ENCODE data around the gene POLA2. TPM values are rescaled to one million over a fixed set of nuclear protein-coding genes. Genes with fewer than 3 reads are reported as not detected.

POLA2 gene
- total and polyA plus RNA-seq, 9 of the 15 experiments (the other 6 are each of a cell fraction or from before 2014, with no cell fraction given): 2.7 to 134 (median 44.4) TPM

DNA sequence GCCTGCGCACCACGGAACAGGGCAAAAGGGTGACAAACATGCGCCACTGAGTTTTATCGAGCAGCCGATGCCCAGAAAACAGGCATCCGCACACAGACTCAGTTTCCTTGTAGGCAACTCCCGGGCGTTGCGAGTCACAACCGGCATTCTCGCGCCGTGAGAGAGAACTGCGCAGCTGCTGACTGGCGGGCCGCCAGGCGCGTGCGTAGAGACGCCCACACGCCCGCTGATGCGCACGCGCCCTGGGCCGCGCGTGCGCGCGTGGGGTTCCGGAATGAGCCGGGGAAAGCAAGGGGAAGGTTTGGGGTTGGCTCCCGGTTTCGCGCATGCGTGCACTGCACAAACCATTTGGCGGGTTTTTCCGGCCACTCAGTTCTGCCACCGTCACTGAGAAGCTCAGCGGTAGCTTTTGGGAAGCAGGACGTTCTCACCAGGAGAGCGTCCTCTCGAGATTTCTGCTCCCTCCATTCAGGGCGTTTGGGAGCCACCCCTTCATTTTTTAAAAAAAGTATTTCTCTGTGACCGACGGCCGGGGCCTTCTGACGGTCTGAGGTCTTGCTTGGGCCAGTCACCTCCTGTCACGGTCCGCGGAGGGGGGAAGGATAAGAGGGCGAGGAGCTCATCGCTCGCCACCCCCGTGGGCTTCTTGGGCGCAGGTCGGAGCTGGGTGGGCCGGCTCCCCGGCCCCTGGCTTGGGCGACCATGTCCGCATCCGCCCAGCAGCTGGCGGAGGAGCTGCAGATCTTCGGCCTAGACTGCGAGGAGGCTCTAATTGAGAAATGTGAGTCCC, at the start of gene POLA2 (continued):
- peak; percentile 72; the same call in 1 of the 2 replicates for TF ChIP-seq MBD2 (IDR thresholded peaks at IDR 0.05; ENCODE audit: borderline replicate concordance, low read depth)
- TF ChIP-seq POLR2G (IDR thresholded peaks at IDR 0.05; ENCODE audit: low read depth, low read length): peak; percentile 93
- peak; percentile 89 for TF ChIP-seq HNRNPLL (IDR thresholded peaks at IDR 0.05; ENCODE audit: low read depth, low read length, poor library complexity, severe bottlenecking)
- TF ChIP-seq POLR2A (conservative IDR thresholded peaks at IDR 0.05): peak; percentile 96
- no peak for TF ChIP-seq ZNF707 (CRISPR knock-in tag; conservative IDR thresholded peaks at IDR 0.05)
- no peak for TF ChIP-seq CC2D1A (IDR thresholded peaks at IDR 0.05)
- TF ChIP-seq PML (IDR thresholded peaks at IDR 0.05; ENCODE audit: low read length): peak; percentile 87
- no peak for TF ChIP-seq MCM5 (IDR thresholded peaks at IDR 0.05; ENCODE audit: low read depth)
- TF ChIP-seq NELFE (IDR thresholded peaks at IDR 0.05; ENCODE audit: insufficient read depth, insufficient read length): no peak
- no peak for TF ChIP-seq NCOA4 (IDR thresholded peaks at IDR 0.05; ENCODE audit: partially characterized antibody)
- TF ChIP-seq ELF1 (tag; IDR thresholded peaks at IDR 0.05): peak; percentile 47; the same call in 1 of the 2 replicates
- peak; percentile 99 for TF ChIP-seq MEIS2 (IDR thresholded peaks at IDR 0.05; ENCODE audit: partially characterized antibody)
- TF ChIP-seq KDM4B (IDR thresholded peaks at IDR 0.05; ENCODE audit: borderline replicate concordance in 2 of 2, low read depth in 1 of 2): peak in 1 of 2 experiments; percentile 46; a peak in 1 of 4 replicates
- no peak for TF ChIP-seq WHSC1 (IDR thresholded peaks at IDR 0.05; ENCODE audit: low read length)
- TF ChIP-seq TAL1 (IDR thresholded peaks at IDR 0.05): no peak
- peak; percentile 87 for TF ChIP-seq CHD2 (IDR thresholded peaks at IDR 0.05; ENCODE audit: low read depth, low read length)
- TF ChIP-seq, protein P1, sequence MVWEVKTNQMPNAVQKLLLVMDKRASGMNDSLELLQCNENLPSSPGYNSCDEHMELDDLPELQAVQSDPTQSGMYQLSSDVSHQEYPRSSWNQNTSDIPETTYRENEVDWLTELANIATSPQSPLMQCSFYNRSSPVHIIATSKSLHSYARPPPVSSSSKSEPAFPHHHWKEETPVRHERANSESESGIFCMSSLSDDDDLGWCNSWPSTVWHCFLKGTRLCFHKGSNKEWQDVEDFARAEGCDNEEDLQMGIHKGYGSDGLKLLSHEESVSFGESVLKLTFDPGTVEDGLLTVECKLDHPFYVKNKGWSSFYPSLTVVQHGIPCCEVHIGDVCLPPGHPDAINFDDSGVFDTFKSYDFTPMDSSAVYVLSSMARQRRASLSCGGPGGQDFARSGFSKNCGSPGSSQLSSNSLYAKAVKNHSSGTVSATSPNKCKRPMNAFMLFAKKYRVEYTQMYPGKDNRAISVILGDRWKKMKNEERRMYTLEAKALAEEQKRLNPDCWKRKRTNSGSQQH (CRISPR knock-in tag; IDR thresholded peaks at IDR 0.05): 0 out of 2 replicates have a peak, but pooled peaks have one; percentile 39
- no peak for TF ChIP-seq HMG20B (CRISPR knock-in tag; IDR thresholded peaks at IDR 0.05)
- no peak for TF ChIP-seq SMARCA5 (IDR thresholded peaks at IDR 0.05)
- no peak for TF ChIP-seq CHCHD3 (CRISPR knock-in tag; IDR thresholded peaks at IDR 0.05)
- no peak for TF ChIP-seq KLF13 (tag; IDR thresholded peaks at IDR 0.05; ENCODE audit: borderline replicate concordance, low read depth)
- TF ChIP-seq CBFA2T2 (conservative IDR thresholded peaks at IDR 0.05): no peak
- TF ChIP-seq RBM22 (IDR thresholded peaks at IDR 0.05; ENCODE audit: low read depth, low read length, poor library complexity, severe bottlenecking): no peak
- TF ChIP-seq, protein P2, sequence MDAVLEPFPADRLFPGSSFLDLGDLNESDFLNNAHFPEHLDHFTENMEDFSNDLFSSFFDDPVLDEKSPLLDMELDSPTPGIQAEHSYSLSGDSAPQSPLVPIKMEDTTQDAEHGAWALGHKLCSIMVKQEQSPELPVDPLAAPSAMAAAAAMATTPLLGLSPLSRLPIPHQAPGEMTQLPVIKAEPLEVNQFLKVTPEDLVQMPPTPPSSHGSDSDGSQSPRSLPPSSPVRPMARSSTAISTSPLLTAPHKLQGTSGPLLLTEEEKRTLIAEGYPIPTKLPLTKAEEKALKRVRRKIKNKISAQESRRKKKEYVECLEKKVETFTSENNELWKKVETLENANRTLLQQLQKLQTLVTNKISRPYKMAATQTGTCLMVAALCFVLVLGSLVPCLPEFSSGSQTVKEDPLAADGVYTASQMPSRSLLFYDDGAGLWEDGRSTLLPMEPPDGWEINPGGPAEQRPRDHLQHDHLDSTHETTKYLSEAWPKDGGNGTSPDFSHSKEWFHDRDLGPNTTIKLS (IDR thresholded peaks at IDR 0.05; ENCODE audit: borderline replicate concordance, low read depth): peak; percentile 36; the same call in 1 of the 2 replicates
- TF ChIP-seq, protein P3, sequence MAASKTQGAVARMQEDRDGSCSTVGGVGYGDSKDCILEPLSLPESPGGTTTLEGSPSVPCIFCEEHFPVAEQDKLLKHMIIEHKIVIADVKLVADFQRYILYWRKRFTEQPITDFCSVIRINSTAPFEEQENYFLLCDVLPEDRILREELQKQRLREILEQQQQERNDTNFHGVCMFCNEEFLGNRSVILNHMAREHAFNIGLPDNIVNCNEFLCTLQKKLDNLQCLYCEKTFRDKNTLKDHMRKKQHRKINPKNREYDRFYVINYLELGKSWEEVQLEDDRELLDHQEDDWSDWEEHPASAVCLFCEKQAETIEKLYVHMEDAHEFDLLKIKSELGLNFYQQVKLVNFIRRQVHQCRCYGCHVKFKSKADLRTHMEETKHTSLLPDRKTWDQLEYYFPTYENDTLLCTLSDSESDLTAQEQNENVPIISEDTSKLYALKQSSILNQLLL (CRISPR knock-in tag; IDR thresholded peaks at IDR 0.05; ENCODE audit: borderline replicate concordance): no peak
- TF ChIP-seq ZBTB7A (IDR thresholded peaks at IDR 0.05; ENCODE audit: borderline replicate concordance, control insufficient read depth, low read depth, low read length): no peak
- no peak for TF ChIP-seq EP300 (IDR thresholded peaks at IDR 0.05; ENCODE audit: low read length)
